NCI-H2227 treated with DMSO at 0.1 percent for 48 hours (cell line): Measurements from ENCODE around the gene RITA1.

Experiments used
- DNase-seq: peaks from one replicate; lab custom pipeline; 2025; lab: John Stamatoyannopoulos, UW

RITA1 gene

GRCh38 chr12:113230315-113231234, 45.1 kb downstream of the RITA1 start:
- no peak for DNase-seq

- no peak for DNase-seq
Measured at GRCh38 chr12:113231235-113232088, 45.9 kb downstream of the RITA1 start.

GRCh38 chr12:113232089-113232839, 46.7 kb downstream of the RITA1 start:
- no peak for DNase-seq

GRCh38 chr12:113232840-113233585, 47.5 kb downstream of the RITA1 start:
- DNase-seq, result peak; percentile 56

- DNase-seq, result no peak
Measured at GRCh38 chr12:113233967-113234366, 48.4 kb downstream of the RITA1 start.

GRCh38 chr12:113234483-113234882, 49.0 kb downstream of the RITA1 start:
- DNase-seq, result no peak

GRCh38 chr12:113235976-113236375, 50.5 kb downstream of the RITA1 start:
- DNase-seq, result no peak

GRCh38 chr12:113236539-113237399, 51.2 kb downstream of the RITA1 start:
- DNase-seq, result no peak

- no peak for DNase-seq
Measured at GRCh38 chr12:113237748-113238147, 52.2 kb downstream of the RITA1 start.

GRCh38 chr12:113238309-113238708, 52.8 kb downstream of the RITA1 start:
- no peak for DNase-seq

GRCh38 chr12:113239288-113239771, 53.8 kb downstream of the RITA1 start:
- no peak for DNase-seq

- no peak for DNase-seq
Measured at GRCh38 chr12:113239811-113240331, 54.4 kb downstream of the RITA1 start.

GRCh38 chr12:113240395-113240794, 54.9 kb downstream of the RITA1 start:
- DNase-seq, result no peak

GRCh38 chr12:113241191-113242025, 55.9 kb downstream of the RITA1 start:
- DNase-seq, result peak; percentile 3
